ENCODE measurements around the gene MAP3K21.

Gene MAP3K21

DNA sequence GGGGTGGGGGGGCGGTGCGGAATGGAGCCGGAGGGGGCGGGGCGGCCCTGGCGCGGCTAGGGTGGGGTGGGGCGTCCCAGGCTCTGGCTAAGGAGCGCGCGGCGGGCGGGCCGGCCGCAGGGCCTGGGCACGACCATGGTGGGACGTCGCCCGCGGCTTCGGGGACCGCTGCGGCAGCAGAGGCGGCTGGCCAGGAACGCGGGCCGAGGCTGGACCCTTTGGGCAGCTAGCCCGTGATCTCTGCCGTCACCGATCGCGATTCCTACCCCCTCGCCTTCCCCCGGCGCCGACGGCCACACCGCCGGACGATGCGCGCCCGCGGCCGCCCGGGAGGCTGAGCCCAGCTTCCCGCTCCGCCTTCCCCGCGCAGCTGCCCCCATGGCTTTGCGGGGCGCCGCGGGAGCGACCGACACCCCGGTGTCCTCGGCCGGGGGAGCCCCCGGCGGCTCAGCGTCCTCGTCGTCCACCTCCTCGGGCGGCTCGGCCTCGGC, at the start of gene MAP3K21:
Gene MAP3K21, plus strand, starts transcription at position 74 of the 491 bp plus-strand sequence. Its CDS starts 305 bp downstream, at position 379.
- no peak for DNase-seq (ENCODE audit: low spot score)

DNA sequence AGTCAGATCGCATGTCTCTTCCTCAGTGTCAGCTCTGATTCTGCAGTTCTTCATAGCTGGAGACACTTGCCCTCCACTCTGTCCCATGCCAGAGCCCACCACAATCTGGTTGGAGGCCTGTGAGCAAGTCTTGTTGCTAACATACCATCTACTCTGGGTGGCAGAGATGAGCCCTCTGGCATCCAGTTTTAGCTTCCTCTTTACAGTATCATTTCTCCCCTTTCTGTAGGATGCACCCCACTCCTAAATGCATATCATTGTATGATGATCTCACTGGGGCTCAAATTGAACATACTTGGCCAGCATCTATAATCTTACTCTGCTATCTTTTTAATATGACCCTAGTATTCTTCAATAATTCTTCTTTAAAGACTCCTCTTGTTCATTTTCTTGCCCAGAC, 48.9 kb upstream of the MAP3K21 start:
- DNase-seq (ENCODE audit: low spot score) = no peak

DNA sequence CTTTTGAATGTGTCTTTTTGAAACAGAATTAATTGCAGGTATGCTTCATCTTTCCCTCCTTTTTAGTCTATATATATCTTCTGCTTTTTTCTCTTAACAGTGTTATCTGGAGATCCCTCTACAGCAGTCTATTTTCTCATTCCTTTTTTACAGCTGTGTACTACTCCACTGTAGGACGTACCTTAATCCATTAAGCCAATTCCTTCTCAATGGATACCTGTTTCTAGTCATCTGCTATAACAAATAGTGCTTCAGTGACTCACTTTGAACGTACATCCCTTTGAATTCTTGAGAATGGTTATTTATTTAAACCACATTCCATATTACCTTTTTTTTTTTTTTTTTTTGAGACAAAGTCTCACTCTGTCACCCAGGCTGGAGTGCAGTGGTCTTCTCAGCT, 47.6 kb upstream of the MAP3K21 start:
- no peak for DNase-seq (ENCODE audit: low spot score)

DNA sequence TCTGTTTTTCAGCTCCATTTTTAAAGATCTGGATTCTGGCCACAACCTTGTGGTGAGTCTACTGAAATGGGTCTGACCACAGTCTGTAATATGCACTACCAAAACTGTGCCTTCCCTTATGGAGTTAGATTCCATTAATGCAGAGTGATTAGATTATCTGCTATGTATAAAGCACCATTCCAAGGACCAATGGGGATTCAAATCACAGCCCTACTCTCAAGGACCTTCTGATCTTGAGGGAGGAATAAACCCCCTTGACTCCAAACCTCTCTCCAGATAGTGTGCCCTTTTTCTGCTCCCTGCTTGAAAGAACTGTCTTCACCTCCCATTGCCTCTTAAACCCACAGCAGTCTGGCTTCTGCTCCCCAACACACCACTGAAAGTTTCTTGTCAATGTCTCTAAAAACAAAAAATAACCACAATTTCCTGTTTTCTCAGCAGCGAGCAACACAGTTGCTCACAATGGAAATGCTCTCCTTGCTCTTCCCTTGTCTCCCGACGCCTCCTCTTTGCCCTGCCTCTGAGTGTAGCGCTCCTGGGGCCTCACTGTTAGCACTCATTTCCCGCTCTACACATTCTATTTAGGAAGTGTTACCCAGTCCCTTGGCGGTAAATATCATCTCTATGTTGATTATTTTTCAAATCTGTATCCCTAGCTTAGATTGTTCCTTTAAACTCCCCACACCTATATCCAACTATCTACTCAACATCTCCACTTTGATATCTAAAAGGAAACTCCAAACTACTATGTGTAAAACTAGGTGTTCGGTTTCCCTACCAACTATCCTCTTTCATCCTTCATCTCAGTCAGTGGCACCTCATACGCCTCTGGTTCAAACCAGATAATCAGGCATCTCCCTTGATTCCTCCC, 45.6 kb upstream of the MAP3K21 start:
- DNase-seq (ENCODE audit: low spot score) = no peak

DNA sequence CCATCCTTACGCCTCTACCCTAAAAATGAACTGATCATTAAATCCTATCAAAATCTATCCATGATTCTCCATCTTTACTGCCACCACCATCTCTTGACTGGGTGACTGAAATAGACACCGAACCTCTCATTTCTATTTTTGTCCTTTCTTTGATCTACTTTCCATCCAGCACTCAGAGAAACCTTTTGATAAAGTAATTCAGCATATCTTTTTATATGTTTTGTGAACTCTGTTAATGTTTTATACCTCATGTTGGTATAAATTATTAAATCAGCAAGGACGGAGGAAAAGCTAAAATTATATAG, 45.0 kb upstream of the MAP3K21 start:
- DNase-seq (ENCODE audit: low spot score) = no peak

DNA sequence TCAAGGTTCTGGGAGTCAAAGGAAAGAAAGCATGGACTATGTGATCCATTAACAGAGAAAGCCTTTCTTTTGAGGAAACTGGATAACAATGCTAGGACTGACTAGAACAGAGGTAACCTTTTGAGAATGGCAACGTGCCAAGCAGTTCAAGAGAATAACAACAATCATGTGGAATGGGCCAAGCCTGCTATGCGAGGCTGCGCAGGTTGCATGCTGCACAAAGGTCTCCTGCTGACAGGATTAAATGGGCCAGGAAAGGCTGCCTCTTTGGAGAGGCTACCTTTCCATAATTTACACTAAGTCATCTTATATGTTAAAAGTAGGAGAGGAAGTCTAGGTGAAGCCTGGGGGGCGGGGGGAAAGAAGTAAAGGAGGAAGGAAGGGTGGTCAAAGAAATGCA, 37.8 kb upstream of the MAP3K21 start:
- no peak for DNase-seq (ENCODE audit: low spot score)

DNA sequence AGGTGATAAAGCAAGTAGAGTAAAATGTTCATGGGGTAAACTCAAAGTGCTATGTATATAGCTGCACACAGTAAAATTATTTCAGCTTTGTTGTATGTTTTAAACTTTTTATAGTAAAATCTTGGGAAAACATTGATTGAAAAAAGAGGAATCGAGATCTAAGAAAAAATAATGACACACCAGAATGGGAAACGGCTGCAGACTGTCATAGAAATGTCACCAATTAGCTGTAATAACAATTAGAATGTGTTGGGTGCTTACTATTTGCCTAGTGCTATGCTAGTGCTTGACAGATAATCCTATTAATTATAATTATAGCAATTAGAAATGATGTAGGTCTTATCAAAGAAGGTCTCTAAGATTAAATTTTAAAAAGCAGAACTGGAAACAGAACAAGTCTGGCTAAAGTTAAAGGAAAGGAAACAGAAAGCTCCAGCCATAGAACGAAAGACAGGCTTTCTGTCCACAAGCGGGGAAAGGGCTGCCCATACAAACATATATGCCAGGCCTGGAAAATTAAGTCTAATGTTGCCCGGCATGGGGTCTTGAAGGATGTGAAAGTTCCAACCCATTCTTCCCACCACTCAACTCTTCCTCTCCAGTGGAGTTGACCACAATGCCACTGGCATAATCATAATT, 37.0 kb upstream of the MAP3K21 start:
- no peak for DNase-seq (ENCODE audit: low spot score)

DNA sequence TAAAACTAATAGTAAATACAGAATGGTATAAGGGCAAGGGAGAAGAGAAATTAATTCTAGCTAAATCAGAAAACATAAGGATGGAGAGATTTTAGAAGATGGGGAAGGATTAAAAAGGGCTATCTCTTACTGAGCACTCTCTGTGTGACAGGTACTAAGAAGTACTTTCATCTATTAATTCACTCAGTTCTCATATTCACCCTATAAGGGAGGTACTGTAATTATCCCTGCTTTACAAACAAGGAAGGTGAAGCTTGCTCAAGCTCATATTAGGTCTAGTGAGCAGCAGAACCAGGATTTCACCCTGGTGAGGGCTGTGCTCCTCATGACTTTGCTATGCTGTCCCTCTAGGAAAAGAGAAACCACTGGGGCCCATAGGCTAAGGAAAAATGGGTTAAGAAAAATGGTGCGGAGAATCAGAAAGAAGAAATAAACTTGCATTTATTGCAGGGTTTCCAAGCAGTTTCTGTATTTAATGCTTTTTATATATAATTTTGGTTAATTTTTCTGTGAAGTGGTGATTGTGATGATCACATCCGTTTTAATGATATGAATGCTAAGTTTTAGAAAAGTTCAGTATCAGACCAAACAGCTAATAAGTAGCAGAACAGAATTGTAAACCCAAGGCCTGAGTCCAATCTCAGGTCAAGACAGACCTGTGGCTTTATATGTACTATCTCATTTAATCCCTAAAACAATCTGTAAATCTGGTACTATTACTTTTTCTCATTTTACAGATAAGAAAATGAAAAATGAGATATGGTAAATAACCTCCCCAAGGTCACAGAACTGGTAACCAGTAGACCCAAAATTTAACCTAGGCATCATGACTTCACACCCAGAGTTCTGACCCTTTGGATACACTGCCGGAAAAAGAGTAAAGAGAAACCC, 33.7 kb upstream of the MAP3K21 start:
- DNase-seq (ENCODE audit: low spot score) = no peak

DNA sequence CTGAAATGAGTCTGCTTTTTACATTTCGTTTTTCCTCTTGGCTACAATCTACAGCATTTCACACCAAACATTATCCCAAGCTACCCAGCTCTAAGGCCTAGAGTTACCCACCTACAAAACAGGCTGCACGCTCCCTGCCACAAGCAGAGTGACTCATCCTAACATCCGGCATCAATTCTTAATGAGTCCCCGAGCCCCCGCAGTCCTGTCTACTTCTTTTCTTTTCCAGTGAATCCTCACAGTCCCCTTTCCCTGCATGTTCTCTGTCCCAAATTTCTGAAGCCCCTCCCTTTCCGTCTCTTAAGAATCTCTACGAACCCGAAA, 32.6 kb upstream of the MAP3K21 start:
- no peak for DNase-seq (ENCODE audit: low spot score)

DNA sequence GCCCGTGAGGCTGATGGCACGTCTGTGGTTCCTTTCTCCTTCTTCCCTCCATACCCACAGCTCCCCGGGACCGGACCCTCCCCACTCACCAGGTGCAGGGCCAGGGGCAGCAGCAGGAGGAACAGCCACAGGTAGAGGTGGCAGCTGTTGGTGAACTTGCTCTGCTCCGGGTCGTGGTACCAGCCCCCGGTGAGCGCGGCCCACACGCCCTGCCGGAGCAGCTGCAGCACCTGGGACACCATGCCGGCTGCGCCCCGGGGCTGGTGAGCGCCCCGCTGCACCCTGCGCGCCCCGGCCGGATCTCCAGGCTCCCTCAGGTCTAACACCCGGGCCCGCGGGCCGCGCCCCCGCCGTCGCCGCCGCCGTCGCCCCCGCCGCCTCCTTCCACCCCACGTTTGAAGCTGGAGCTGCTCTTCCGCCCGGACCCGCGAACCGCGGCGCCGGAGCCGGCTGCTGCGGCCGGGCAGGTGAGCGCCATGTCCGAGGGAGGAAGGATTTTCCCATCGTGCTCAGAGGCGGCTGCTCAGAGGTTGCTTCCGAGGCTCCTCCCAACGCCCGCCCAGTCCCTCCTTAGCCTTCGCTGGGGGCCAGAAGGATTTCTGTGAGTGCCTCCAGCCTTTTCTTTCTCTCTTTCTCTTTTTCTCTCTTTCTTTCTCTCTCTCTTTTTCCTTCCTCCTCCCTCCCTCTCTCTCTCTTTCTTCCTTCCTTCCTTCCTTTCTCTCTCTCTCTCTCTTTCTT, 32.1 kb upstream of the MAP3K21 start, which contains the start of gene PCNX2:
Gene PCNX2, minus strand, starts transcription at position 489 of the 738 bp plus-strand sequence. Its CDS starts 247 bp downstream, at position 242.
- no peak for DNase-seq (ENCODE audit: low spot score)

DNA sequence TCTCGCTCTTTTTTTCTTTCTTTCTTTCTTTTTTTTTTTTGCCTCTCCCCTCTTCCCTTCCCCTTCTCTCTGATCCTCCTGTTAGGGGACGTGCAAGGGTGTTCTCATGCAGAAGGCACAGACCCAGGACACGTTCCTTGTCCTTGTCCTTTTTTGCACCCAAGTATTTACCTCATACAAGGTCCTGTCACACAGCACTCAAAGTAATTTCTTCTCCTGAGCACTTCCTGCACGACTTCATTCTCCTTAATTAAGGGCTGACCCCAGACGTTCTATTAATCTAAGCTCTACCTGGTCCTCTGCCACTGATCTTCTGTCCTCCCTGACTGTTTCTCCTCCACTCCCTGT, 31.6 kb upstream of the MAP3K21 start:
- DNase-seq (ENCODE audit: low spot score) = no peak

DNA sequence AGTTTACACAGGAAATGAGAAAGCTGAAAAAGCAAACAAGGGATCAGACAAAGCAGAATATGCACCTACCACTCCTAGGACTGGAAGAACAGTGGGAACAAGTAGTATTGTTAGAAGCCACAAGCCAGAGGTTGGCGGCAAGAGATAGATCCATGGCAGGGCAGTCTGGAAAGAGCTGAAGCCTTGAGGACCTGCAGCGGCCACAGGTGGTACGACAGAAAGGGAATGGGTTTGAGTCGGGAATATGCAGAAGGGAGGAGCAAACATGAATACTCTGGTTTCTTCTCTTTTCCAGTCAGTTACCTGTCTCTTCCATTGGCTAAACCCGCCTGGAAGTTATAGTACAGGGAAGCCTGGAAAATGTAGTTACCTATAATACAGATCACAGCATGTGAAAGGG, 28.1 kb upstream of the MAP3K21 start:
- DNase-seq (ENCODE audit: low spot score) = no peak

DNA sequence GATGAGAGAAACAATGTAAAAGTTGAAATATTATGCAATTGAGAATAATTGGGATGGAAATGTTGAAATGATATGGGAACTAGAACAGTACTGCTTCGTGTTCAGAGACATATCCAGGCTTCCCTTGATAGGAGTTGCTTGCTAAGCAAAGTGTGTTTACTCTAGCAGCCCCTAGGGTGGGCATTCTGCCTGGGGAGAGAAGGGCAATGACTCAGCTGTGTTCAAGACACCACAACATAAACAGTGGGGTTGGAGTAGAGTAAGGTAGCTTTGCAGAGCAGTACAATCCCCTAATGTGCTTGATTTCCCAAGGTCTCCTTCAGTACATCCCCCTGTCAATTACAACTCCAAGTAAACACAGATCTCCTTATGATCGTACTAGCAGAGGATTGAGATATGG, 27.2 kb upstream of the MAP3K21 start:
- DNase-seq (ENCODE audit: low spot score) = no peak

DNA sequence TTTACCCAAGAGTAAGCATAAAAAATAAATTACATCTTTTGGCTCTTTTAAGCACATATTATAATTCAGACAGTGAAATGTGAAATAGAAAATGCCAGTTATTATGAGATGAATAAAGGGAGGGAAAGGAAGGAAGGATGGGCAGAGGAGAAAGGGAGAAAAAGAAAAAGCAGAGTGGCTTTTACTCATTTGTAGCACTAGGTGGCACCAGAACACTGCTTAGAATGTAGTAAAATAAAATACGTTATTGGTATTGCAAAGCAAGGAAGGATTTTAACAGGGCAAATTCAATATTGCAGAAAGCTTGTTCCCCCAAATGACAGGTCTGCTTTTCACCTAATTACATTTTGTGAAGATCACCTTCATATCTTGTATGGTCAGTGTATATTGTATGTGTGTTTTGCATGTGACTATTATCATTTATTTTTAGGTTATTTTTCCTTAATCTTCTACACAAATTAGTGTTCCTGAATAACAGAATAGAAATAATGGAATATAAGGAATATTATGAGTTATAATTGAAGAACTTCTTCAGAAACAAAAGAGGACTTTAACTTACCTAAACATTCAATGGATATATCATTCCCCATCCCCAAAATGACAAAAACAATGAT, 22.9 kb upstream of the MAP3K21 start:
- no peak for DNase-seq (ENCODE audit: low spot score)

DNA sequence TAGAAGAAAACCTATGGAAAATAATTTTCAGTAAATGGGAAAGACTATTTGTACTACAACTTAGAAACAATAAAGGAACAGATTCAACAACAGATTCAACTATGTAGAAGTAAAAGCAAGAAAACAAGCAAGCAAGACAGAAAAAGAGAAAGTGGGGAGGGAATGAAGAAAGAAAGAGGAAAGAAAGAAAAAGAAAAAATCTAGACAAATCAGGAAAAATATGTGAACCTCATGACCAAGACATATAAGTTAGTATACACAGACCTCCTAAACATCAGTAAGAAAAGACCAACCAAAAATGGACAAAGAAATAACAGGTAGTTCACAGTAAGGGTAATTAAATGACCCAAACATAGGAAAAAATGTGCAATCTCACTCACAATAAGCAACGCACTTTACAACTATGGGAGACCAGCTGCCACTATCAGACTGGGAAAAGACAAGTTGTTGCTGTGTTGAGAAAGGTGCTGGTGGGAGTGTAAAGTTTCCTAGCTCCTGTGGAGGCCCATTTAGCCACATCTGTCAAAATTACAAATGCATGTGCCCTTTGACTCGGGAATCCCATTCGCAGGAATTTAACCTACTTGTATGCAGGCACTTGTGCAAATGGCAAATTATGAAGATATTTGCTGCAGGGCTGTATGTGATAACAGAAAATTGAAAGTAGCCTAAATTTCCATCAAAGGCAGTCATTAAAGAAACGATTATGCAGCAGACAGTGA, 13.9 kb upstream of the MAP3K21 start:
- no peak for DNase-seq (ENCODE audit: low spot score)

DNA sequence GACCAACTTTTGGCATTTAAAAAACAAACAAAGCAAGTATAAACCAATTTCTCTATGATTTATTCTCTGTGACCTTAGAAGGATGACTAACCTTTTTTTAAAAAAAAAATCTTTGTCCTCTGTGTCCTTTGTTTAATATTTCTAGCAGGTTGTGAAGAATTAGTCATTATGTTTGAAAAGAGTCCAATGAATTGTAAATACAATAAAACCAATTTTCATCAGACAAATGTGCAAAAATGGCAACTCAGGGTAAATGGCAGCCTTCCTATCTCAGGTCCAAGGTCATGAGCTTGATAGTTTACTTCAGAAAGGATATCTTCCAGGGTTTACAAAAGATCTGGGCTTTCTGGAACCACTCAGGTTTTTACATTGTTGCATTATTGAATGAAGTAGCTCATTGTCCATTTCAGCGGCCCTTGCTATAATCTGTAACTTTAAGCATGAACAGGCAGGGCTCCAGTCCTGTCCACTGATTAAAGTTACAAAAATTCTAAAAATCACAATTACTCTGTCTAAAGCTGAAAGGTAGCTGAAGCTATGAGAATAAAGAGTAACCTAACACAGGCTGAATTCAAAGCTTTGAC, 11.7 kb upstream of the MAP3K21 start:
- no peak for DNase-seq (ENCODE audit: low spot score)

DNA sequence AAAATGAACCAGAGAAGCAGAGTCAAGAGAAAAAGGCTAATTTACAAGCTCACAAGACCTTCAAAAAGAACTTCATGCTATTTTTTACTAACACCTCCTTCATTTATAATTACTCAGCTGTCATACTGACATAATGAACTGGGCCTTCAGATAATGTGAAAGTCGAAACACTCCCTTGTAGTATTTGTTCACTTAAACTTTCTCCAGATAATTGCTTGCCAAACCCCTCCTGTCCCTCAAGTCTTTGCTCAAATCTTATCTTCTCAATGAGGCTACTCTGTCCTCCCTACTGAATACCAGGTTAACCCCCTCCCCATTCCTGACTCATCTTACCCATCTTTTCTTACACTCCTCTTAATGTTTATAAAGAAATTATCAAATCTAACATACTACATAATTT, 11.1 kb upstream of the MAP3K21 start:
- no peak for DNase-seq (ENCODE audit: low spot score)

DNA sequence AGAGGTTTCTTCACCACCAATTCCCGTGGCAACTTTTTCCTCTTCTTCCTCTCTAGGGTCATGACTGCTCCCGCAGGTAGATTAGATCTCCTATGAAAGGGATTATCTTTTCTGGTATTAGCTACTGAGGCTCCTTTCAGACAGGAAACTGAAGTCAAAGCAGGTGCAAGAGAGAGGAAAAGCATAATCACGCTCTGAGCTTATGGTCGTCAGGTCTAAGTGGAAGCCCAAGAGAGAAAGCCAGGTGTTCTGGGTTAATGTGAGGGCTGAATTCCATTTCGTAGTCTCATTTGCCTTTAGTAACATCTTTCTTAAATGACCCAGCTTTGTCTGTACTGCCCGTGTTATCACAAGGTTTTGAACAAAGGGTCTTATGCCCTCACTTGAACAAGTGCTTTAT, 8.3 kb upstream of the MAP3K21 start:
- no peak for DNase-seq (ENCODE audit: low spot score)

DNA sequence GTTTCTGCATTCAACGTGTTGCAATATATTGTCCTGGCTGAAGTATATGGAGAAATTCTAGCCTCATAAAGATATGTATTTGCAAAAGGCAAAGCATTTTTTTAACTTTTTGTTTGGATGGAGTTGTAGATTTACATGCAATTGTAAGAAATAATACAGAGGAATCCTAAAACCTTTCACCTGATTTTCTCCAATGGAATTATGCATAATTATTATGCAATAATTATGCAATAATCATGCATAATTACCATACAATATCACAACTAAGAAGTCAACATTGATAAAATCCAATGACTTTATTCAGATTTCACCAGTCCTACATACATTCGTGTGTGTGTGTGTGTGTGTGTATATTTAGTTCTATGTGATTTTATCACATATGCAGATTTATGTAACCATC, 7.5 kb upstream of the MAP3K21 start:
- no peak for DNase-seq (ENCODE audit: low spot score)

DNA sequence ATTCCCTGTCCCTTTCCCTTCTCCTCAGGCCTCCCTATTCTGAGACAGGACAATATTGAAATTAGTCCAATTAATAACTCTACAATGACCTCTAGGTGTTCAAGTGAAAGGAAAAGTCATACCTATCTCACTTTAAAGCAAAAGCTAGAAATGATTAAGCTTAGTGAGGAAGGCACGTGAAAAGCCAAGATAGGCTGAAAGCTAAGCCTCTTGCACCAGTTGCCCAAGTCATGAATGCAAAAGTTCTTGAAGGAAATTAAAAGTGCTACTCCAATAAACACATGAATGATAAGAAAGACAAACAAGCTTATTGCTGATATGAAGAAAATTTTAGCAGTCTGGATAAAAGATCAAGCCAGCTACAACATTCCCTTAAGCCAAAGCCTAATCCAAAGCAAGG, 3.8 kb upstream of the MAP3K21 start:
- DNase-seq (ENCODE audit: low spot score) = no peak

DNA sequence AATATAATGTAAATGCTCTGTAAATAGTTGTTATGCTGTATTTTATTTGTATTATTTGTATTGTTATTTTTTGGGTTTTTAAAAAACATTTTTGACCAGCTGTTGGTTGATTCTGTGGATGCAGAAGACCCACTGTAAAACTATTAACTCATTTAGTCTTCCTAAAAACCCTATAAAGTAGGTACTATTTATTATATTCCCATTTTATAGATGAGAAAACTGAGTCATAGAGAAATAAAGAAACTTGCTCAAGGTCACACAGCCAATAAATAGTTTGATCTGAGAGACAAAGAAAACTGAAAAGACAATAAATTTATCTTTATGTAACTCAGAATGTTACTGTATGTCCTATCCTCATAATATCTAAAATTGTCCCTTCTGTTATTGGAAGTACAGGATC, 1.2 kb upstream of the MAP3K21 start:
- no peak for DNase-seq (ENCODE audit: low spot score)
